Measurements from ENCODE around the gene SLC27A1. TPM values are rescaled to one million over a fixed set of nuclear protein-coding genes. Genes with fewer than 3 reads are reported as not detected.

Gene SLC27A1
- total and polyA plus RNA-seq, 11 donors, result 22.1 to 70.3 (median 47.6) TPM

- TF ChIP-seq POLR2A (IDR thresholded peaks at IDR 0.05), result no peak
- TF ChIP-seq CTCF (IDR thresholded peaks at IDR 0.05), result no peak
- ATAC-seq (no peak), DNase-seq (no peak)
- no peaks in the 10 kb centered on the region for H3K36me3 ChIP-seq
- intact Hi-C loops (cut with DNase I), result no loop called here
- 76 to 94% (median 87%) methylated on average over 3 to 4 of the region's 4 CpGs for WGBS, 4 donors
- no peak overlapping the region for H3K27ac ChIP-seq
- H3K9me3 ChIP-seq, result peaks cover 0 to 10% (median 0%) of the 10 kb centered on the region in 12 donors
- peaks cover 0 to 10% (median 6%) of the 10 kb centered on the region in 12 donors for H3K4me1 ChIP-seq
- no peak overlapping the region for H3K4me3 ChIP-seq
- H3K27me3 ChIP-seq, result peaks cover 0 to 4% (median 0%) of the 10 kb centered on the region in 9 donors
Measured at GRCh38 chr19:17543986-17544385, 73.7 kb downstream of the SLC27A1 start.

GRCh38 chr19:17544418-17544817 is 74.1 kb downstream of the SLC27A1 start:
- H3K4me3 ChIP-seq, result no peak overlapping the region
- H3K27ac ChIP-seq, result no peak overlapping the region
- TF ChIP-seq CTCF (IDR thresholded peaks at IDR 0.05), result no peak
- TF ChIP-seq POLR2A (IDR thresholded peaks at IDR 0.05), result no peak
- H3K27me3 ChIP-seq, result no peaks in the 10 kb centered on the region
- no peaks in the 10 kb centered on the region for H3K36me3 ChIP-seq
- DNase-seq (no peak), ATAC-seq (no peak)
- WGBS, 4 donors, result 86 to 98% (median 96%) methylated on average over 4 of the region's 4 CpGs
- H3K4me1 ChIP-seq, result peaks cover 0 to 6% (median 1%) of the 10 kb centered on the region in 12 donors
- peaks cover 0 to 10% (median 0%) of the 10 kb centered on the region in 12 donors for H3K9me3 ChIP-seq
- intact Hi-C loops (cut with DNase I), result no loop called here

- 80 to 88% (median 84%) methylated on average over 6 of the region's 6 CpGs for WGBS, 4 donors
- Histone ChIP-seq H3K36me3 (no peaks in the 10 kb centered on the region), H3K4me1 (peaks cover 0 to 8% (median 2%) of the 10 kb centered on the region in 12 donors), H3K27me3 (no peaks in the 10 kb centered on the region), H3K27ac (no peak overlapping the region), H3K4me3 (no peak overlapping the region), H3K9me3 (peaks cover 0 to 4% (median 0%) of the 10 kb centered on the region in 12 donors)
- DNase-seq (no peak), ATAC-seq (no peak)
- intact Hi-C loops (cut with DNase I), result no loop called here
- no peak for TF ChIP-seq CTCF (IDR thresholded peaks at IDR 0.05)
- no peak for TF ChIP-seq POLR2A (IDR thresholded peaks at IDR 0.05)
Measured at GRCh38 chr19:17548145-17548544, 77.8 kb downstream of the SLC27A1 start.

GRCh38 chr19:17549085-17549740 is 78.9 kb downstream of the SLC27A1 start:
- 71 to 82% (median 73%) methylated on average over 5 of the region's 5 CpGs for WGBS, 4 donors
- Histone ChIP-seq H3K27ac (no peak overlapping the region), H3K4me1 (peaks cover 0 to 18% (median 11%) of the 10 kb centered on the region in 12 donors), H3K4me3 (no peak overlapping the region), H3K36me3 (no peaks in the 10 kb centered on the region), H3K27me3 (no peaks in the 10 kb centered on the region), H3K9me3 (peaks cover 0 to 4% (median 0%) of the 10 kb centered on the region in 12 donors)
- ATAC-seq (no peak), DNase-seq (no peak)
- no peak for TF ChIP-seq POLR2A (IDR thresholded peaks at IDR 0.05)
- no peak for TF ChIP-seq CTCF (IDR thresholded peaks at IDR 0.05)
- intact Hi-C loops (cut with DNase I), result no loop called here
